ENCODE results near the gene CYTH4. TPM values are rescaled to one million over a fixed set of nuclear protein-coding genes. Genes with fewer than 3 reads are reported as not detected.

CYTH4 gene
- total RNA-seq, 1 donor from 2014 or later: not detected

DNA sequence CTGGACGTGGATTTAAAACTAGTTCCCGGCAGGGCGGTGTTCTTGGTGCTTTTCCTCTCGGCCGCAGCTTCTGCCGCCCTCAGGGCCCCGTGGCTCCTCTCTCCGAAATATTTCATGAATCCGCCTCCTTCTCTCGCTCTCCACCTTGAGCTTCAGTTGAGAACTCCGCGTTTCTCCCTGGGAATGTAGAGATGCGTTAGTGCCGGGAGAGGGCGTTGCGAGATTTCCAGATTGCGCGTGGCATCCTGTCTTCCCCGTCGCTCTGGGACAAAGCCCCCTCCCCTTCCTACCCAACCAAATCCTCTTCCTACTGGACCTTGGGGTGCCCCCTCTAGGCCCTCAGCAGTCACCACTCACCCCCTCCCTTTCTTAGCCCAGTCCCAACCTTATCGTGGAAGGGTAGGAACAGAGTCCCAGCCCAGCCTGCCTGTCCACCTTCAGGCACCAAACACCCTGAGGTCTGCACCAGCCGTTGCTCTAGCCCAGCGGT, 22.7 kb upstream of the CYTH4 start:
- DNase-seq: no peak
- H3K27me3 Mint-ChIP-seq (ENCODE audit: unreplicated experiment): peaks cover 3% of the 10 kb centered on the region
- peak overlapping the region; percentile 28 for H3K4me3 Mint-ChIP-seq (ENCODE audit: unreplicated experiment)
- peaks cover 26% of the 10 kb centered on the region for H3K4me1 Mint-ChIP-seq (ENCODE audit: low read depth, unreplicated experiment)
- TF ChIP-seq, protein P1, sequence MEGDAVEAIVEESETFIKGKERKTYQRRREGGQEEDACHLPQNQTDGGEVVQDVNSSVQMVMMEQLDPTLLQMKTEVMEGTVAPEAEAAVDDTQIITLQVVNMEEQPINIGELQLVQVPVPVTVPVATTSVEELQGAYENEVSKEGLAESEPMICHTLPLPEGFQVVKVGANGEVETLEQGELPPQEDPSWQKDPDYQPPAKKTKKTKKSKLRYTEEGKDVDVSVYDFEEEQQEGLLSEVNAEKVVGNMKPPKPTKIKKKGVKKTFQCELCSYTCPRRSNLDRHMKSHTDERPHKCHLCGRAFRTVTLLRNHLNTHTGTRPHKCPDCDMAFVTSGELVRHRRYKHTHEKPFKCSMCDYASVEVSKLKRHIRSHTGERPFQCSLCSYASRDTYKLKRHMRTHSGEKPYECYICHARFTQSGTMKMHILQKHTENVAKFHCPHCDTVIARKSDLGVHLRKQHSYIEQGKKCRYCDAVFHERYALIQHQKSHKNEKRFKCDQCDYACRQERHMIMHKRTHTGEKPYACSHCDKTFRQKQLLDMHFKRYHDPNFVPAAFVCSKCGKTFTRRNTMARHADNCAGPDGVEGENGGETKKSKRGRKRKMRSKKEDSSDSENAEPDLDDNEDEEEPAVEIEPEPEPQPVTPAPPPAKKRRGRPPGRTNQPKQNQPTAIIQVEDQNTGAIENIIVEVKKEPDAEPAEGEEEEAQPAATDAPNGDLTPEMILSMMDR (IDR thresholded peaks at IDR 0.05; ENCODE audit: partially characterized antibody, unreplicated experiment): peak; percentile 36
- H3K9me3 Mint-ChIP-seq (ENCODE audit: unreplicated experiment): peaks cover 5% of the 10 kb centered on the region
- H3K36me3 Mint-ChIP-seq (ENCODE audit: unreplicated experiment): no peaks in the 10 kb centered on the region
- peak overlapping the region; percentile 39 for H3K27ac Mint-ChIP-seq (ENCODE audit: unreplicated experiment)

DNA sequence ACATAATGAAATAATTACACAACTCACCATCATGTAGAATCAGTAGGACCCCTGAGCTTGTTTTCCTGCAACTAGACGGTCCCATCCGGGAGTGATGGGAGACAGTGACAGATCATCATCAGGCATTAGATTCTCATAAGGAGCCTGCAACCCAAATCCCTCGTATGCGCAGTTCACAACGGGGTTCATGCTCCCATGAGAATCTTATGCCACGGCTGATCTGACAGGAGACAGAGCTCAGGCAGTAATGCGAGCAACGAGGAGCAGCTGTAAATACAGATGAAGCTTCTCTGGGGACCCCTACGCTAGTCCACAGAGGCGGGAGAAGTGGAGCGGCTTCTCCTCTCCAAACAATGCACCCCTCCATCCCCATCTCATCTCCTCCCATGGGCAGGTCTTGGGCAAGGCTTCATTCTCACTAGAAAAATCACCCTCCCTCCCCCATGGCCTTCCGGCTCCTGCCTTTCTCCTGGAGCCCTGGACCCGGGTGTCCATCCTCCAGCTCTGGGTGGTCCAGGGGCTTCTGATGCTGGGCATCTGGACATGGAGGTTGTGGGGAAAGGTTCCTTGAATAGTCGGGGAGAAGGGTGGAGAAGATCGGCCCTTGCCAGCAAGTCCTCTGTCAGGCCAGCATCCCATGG, 22.0 kb upstream of the CYTH4 start:
- peaks cover 6% of the 10 kb centered on the region for H3K9me3 Mint-ChIP-seq (ENCODE audit: unreplicated experiment)
- H3K4me3 Mint-ChIP-seq (ENCODE audit: unreplicated experiment): no peak overlapping the region
- no peak for DNase-seq
- peaks cover 3% of the 10 kb centered on the region for H3K27me3 Mint-ChIP-seq (ENCODE audit: unreplicated experiment)
- no peak overlapping the region for H3K27ac Mint-ChIP-seq (ENCODE audit: unreplicated experiment)
- no peaks in the 10 kb centered on the region for H3K36me3 Mint-ChIP-seq (ENCODE audit: unreplicated experiment)
- peaks cover 26% of the 10 kb centered on the region for H3K4me1 Mint-ChIP-seq (ENCODE audit: low read depth, unreplicated experiment)
- TF ChIP-seq, protein P1 (IDR thresholded peaks at IDR 0.05; ENCODE audit: partially characterized antibody, unreplicated experiment): no peak

DNA sequence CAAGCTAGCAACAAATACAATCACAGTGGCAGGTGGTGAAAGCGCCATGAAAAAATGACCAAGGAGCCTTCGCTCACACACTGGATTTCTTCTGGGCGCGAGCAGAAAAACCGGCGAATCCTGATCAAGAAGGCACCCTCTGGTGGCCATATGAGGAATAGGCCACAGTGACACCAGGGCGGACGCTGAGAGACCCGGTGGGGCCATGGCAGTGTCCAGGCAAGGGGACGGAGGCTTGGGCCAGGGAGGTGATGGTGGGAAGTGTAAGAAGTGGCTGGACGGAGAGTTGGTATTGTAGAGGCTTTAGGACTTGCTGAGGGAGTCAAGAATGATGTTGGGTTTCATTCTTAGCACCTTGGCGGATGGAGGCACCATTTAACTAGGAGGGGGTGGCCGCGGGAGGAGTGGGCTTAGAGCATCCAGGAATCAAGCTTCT, 21.4 kb upstream of the CYTH4 start:
- H3K9me3 Mint-ChIP-seq (ENCODE audit: unreplicated experiment): peaks cover 6% of the 10 kb centered on the region
- TF ChIP-seq, protein P1 (IDR thresholded peaks at IDR 0.05; ENCODE audit: partially characterized antibody, unreplicated experiment): peak; percentile 93
- H3K36me3 Mint-ChIP-seq (ENCODE audit: unreplicated experiment): no peaks in the 10 kb centered on the region
- H3K27ac Mint-ChIP-seq (ENCODE audit: unreplicated experiment): no peak overlapping the region
- H3K27me3 Mint-ChIP-seq (ENCODE audit: unreplicated experiment): peaks cover 3% of the 10 kb centered on the region
- DNase-seq: peak; percentile 75
- H3K4me3 Mint-ChIP-seq (ENCODE audit: unreplicated experiment): no peak overlapping the region
- H3K4me1 Mint-ChIP-seq (ENCODE audit: low read depth, unreplicated experiment): peaks cover 26% of the 10 kb centered on the region

DNA sequence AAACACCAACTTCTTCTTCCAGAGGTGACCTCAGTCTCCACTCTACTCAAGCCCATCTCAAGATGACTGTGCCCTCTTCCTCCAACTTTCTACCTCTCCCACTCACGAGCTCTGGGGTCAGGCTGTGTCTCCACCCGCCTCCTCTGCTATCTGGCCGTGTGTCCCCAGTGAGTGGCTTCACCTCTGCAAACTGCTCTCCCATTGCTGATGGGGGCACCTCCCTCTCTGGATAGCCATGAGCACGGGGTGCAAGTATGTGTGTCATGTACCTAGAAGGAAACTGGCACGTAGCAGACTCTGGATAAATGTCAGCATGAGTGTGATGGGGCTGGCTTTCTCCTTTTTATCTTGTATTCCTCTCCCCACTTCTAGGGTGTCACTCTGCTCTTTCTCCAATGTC, 20.0 kb upstream of the CYTH4 start:
- Mint-ChIP-seq H3K36me3 (ENCODE audit: unreplicated experiment) (no peaks in the 10 kb centered on the region), H3K4me3 (ENCODE audit: unreplicated experiment) (no peak overlapping the region), H3K4me1 (ENCODE audit: low read depth, unreplicated experiment) (peaks cover 29% of the 10 kb centered on the region), H3K27ac (ENCODE audit: unreplicated experiment) (no peak overlapping the region), H3K27me3 (ENCODE audit: unreplicated experiment) (peaks cover 6% of the 10 kb centered on the region), H3K9me3 (ENCODE audit: unreplicated experiment) (peaks cover 6% of the 10 kb centered on the region)
- TF ChIP-seq, protein P1 (IDR thresholded peaks at IDR 0.05; ENCODE audit: partially characterized antibody, unreplicated experiment): no peak
- no peak for DNase-seq
